DMS53 treated with DMSO at 0.1 percent for 48 hours (cell line): Measurements from ENCODE around the gene LAMA2.

Experiments
- DNase-seq: peaks from one replicate; lab custom pipeline; 2025; ENCODE audit not compliant: unreplicated experiment; lab: John Stamatoyannopoulos, UW

LAMA2 gene

GRCh38 chr6:129208415-129209034, 325.6 kb downstream of the LAMA2 start:
- no peak for DNase-seq

DNA sequence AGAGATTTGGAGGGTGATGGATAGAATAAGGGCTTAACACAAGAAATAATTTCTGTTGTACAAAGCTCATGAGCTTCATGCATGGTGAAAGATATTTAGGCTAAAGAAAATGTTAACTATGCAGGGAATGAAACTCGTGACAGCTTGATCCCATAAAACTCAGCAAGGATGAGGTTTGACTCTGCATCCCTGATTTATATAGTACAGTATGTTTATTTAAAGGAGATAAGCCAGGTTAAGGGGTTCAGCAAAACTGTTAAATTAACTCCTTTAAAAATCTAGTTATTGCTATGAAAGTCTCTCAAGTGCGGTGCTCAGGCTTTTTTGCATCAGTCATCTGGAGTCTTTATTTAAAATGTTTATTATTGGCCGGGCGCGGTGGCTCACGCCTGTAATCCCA, 326.4 kb downstream of the LAMA2 start:
- no peak for DNase-seq

GRCh38 chr6:129210684-129211083, 327.7 kb downstream of the LAMA2 start:
- no peak for DNase-seq

- no peak for DNase-seq
Observed at GRCh38 chr6:129211626-129212025, 328.7 kb downstream of the LAMA2 start.

- no peak for DNase-seq
Observed at GRCh38 chr6:129212081-129212480, 329.1 kb downstream of the LAMA2 start.

DNA sequence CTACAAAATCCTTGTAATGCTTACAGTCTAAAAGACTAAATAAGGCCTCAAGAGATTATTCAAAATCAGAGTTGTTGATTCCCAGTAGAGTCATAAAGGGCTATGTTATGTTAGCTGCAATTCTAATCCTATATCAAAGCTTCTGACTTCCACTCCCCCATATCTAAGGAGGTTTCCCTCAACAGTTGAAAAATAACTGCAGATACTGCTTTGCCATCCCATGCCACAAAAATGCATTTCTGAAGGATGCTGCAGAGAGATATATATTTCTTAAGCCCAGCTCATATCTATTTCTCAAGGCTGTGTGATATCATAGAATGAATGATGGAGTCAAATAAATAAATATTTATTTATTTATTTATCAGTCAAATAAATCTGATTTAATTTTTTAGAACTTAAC, 332.3 kb downstream of the LAMA2 start:
- DNase-seq, result no peak

- no peak for DNase-seq
Observed at GRCh38 chr6:129215916-129216520, 333.1 kb downstream of the LAMA2 start.

- DNase-seq, result no peak
Observed at GRCh38 chr6:129217701-129218100, 334.8 kb downstream of the LAMA2 start.

DNA sequence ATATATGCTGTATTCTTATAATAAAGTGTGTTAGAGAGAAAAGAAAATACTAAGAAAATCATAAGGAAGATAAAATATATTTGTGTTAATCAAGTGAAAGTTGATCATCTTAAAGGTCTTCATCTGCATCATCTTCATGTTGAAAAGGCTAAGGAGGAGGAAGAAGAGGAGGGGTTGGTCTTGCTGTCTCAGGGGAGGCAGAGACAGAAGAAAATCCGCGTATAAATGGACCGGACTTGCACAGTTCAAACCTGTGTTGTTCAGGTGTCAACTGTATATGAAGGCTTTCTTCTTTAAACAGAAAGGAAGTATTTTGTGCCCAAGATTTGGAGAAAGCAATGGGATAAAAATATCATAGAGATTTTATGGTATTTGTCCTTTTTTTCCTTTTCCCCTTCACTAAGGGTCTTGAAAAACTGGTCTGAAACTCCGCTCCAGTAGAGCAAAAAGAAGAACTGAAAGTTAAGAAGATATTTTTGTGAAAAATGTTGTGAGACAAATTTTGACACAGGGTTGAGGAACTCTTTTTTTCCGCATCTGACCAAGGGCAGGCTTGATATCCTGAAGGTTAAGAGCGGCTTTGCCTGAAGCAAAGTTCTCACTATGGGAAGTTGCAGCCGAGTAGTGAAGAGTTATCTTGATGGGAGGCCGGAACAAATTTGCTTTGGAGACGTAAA, 350.7 kb downstream of the LAMA2 start:
- no peak for DNase-seq

GRCh38 chr6:129235167-129236000, 352.4 kb downstream of the LAMA2 start:
- DNase-seq, result no peak

- no peak for DNase-seq
Observed at GRCh38 chr6:129236001-129236517, 353.1 kb downstream of the LAMA2 start.

DNA sequence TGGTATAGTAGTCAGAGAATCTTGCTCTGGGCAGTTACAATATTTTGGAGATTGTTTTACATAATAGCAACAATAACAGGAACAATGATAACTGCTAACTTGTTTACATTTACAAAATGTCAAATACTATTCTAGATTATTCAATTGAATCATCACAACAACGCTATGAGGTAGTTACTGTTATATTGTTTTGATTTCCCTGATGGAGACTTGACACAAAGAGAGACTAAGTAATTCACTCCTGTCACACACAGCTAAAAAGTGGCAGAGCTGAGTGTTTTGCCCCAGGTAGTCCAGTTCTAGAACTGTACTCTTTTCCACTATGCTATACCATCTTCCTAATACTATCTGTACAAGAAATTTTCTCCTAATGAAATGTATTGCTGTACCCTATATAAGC, 356.1 kb downstream of the LAMA2 start:
- DNase-seq, result no peak

DNA sequence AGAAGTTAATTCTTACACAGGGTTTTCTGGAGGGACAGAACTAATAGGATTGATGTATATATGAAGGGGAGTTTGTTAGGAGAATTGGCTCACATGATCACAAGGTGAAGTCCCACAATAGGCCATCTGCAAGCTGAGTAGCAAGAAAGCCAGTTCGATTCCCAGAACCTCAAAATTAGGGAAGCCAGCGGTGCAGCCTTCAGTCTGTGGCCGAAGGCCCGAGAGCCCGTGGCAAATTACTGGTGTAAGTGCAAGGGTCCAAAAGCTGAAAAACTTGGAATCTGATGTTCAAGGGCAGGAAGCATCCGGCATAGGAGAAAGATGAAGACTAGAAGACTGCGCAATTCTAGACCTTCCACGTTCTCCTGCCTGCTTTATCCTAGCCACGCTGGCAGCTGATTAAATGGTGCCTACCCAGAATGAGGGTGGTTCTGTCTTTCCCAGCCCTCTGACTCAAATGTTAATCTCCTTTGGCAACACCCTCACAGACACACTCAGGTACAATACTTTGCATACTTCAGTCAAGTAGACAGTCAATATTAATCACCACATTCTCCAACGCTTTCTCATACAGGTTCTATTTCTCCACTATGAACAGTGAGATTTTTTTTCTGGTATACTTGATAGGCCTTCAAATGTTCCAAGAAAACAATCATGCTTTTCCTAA, 357.0 kb downstream of the LAMA2 start:
- no peak for DNase-seq

DNA sequence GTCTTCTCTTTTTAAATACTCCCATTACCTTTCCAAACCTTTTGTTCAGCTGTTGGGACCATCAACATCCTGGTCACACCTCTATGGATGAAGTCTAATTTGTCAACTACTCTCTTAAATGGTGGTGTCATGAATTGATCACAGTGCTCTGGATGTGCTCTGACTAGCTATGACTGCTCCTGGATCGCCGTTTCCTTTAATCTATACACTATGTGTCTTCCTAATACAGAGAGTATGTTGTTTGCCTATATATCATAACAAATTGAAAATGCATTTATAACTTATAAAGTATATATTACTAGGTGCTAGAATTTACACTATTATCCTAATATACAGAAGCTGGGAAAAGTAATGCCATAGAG, 357.5 kb downstream of the LAMA2 start:
- no peak for DNase-seq

DNA sequence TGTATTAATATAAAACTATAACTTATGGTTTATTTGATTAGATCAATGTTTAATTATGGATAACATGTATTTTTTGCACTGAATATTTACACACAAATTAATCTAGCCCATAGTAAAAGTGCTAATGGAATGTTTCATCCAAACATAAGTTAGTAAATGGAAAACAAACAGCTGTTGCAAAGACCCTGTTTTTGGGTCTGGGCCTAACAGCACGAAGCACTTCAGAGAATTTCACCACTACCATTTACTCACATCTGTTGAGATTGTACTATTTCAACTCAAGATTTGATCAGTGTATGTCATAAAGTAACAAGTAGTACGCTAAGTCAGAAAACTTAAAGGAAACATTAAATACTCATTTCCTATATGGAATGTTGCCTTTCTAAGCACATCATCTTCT, 359.6 kb downstream of the LAMA2 start:
- DNase-seq, result no peak

DNA sequence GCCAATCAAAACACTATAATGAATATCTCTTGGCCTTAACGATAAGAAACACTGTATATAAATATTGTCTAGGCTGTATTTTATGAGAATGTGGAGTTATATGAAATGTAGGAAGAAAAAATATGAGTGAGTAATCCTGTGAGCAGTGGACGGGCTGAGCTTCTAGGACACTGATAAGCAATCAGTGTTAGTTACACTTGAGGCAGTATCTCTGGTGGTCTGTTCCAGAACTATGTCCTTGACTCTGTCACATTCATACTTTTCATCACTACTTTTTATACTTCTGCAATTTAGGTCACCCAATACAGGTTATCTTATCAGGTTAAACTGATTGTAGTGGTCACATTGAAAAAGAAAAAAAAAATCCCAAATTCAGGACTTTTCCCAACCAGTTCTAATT, 360.4 kb downstream of the LAMA2 start:
- DNase-seq, result no peak

DNA sequence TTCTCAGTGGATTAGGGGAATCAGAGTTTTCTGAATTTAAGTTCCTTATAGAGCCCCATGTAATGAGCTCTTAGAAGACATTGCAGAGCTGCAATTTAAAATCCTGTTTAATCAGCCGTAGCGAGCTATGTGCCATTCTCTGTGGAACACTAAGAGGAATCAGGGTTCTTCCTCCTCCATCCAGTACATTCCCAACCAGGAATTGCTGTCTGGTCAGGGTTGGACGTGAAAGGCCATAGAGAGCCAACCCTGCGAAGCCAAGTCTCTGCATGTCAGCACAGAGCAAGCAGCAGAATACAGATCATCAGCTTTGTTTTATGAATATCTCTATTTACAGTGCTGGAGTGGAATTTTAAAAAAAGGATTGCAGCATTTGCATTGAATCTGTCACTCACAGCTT, 366.0 kb downstream of the LAMA2 start:
- DNase-seq, result no peak

DNA sequence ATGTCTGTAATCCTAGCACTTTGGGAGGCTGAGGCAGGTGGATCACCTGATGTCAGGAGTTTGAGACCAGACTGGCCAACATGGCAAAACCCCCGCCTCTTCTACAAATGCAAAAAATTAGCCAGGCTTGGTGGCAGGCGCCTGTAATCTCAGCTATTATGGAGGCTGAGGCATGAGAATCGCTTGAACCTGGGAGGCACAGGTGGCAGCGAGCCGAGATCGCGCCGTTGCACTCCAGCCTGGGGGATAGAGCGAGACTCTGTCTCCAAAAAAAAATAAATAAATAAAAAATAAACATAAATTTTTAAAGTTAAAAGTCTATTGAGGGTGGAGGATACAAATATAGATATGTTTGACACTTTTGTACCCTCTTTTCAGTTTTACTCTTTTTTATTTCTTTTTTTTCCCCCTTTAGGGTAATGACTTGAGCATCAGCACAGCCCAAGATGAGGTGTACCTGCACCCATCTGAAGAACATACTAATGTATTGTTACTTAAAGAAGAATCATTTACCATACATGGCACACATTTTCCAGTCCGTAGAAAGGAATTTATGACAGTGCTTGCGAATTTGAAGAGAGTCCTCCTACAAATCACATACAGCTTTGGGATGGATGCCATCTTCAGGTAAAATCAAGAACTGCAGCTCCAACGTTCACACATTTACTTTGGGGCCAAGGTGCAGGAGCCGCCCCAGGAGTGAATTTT, 368.9 kb downstream of the LAMA2 start:
- peak; percentile 42 for DNase-seq

- no peak for DNase-seq
Observed at GRCh38 chr6:129252377-129253071, 369.6 kb downstream of the LAMA2 start.

- DNase-seq, result no peak
Observed at GRCh38 chr6:129253242-129253641, 370.3 kb downstream of the LAMA2 start.
